GM12874 (cell line): ENCODE data around the gene ZW10.

Experiments used
- TF ChIP-seq, protein P1 (sequence below): IDR thresholded peaks from 2 replicates; pipeline ENCODE4 v1.5.1; 2011; ENCODE audit warnings: low read depth, mild to moderate bottlenecking, control low read depth, low read length, moderate library complexity; ENCODE audit not compliant: insufficient read depth

ZW10 gene

GRCh38 chr11:113705871-113706655 is 67.4 kb downstream of the ZW10 start, which contains the start of gene TMPRSS5:
Gene TMPRSS5 (minus strand): TSS chr11:113706308. CDS start chr11:113706224, 84 bp downstream.
- TF ChIP-seq, protein P1, sequence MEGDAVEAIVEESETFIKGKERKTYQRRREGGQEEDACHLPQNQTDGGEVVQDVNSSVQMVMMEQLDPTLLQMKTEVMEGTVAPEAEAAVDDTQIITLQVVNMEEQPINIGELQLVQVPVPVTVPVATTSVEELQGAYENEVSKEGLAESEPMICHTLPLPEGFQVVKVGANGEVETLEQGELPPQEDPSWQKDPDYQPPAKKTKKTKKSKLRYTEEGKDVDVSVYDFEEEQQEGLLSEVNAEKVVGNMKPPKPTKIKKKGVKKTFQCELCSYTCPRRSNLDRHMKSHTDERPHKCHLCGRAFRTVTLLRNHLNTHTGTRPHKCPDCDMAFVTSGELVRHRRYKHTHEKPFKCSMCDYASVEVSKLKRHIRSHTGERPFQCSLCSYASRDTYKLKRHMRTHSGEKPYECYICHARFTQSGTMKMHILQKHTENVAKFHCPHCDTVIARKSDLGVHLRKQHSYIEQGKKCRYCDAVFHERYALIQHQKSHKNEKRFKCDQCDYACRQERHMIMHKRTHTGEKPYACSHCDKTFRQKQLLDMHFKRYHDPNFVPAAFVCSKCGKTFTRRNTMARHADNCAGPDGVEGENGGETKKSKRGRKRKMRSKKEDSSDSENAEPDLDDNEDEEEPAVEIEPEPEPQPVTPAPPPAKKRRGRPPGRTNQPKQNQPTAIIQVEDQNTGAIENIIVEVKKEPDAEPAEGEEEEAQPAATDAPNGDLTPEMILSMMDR = no peak

GRCh38 chr11:113701491-113701890 is 72.0 kb downstream of the ZW10 start:
- TF ChIP-seq, protein P1 = no peak

DNA sequence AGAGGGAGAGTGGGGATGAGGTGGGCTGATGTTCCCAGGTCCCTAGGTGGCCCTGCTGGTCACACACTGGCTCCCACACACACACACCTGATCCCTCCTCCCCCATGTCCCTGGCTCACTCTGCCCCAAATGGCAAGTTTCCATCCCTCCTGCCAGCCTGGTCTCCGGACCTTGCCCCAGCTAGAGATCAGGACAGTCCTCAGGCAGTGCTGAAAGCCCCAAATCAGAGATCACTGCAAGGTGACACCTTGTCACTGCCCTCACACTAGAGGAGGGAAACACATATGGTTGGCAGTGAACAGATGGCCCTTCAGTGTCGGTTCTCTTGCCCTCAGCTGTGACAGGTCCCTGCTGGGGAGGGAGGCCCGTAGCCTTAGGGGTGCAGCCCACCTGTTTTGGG is 75.0 kb downstream of the ZW10 start:
- TF ChIP-seq, protein P1 = no peak

DNA sequence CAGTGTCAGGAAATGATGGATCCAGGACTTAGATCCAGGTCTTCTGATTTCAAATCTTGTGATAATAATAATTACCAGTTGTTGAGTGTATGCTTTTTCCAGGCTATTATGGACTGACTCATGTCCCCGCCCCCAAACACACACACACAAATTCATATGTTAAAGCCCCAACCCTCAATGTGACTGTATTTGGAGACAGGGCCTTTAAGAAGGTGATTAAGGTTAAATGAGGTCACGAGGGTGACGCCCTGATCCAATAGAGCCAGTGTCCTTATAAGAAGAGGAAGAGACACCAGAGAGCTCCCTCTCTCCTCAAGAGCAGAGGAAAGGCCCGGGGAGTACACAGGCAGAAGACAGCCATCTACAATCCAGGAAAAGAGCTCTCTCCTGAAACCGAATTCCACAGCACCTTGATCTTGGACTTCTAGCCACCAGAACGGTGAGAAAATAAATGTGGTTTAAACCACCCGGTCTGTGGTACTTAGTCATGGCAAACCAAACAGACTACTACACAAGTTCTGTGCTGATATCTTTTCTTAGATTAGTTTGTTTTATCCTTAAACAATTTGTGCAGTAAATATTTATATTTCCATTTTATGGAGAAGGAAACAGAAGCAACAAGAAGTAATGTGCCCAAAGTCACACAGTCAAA is 75.6 kb downstream of the ZW10 start:
- TF ChIP-seq, protein P1 = no peak

GRCh38 chr11:113697111-113697510 is 76.4 kb downstream of the ZW10 start:
- TF ChIP-seq, protein P1 = no peak

- TF ChIP-seq, protein P1 = no peak
Measured at GRCh38 chr11:113695207-113695606, 78.3 kb downstream of the ZW10 start.

DNA sequence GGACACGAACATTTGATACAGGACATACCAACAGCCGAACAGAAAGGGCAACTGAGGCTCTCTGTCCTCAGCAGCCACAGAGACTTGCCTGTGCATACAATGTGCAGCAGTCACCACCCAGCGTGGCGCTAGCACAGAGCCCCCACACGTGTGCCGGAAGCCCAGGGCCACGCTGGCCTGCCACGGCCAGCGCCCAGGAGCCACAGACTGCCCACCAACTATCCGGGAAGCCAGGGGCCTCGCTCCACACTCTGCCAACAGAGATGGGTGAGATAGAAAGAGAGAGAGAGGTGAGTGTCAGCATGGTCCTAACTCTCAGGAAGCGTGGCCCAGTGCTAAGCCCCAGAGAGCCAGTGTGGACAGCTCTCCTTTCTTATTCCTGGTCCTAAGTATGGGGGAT is 79.1 kb downstream of the ZW10 start:
- TF ChIP-seq, protein P1 = no peak
